Caco-2 (cell line): ENCODE data around the gene VAMP2. TPM values are rescaled to one million over a fixed set of nuclear protein-coding genes. Genes with fewer than 3 reads are reported as not detected.

ENCODE experiments used
- BruUV-seq: library from RNA; stranded (reverse); fragments of 400-500 nt; replicated peaks from 2 replicates; lab custom pipeline; 2021; lab: Mats Ljungman, UMichigan
- CTCF ChIA-PET: fragments of 300-600 bp; sonication (Branson Sonifier 250); formaldehyde crosslinking; loops from one replicate; lab custom pipeline; 2022; ENCODE audit warnings: antibody characterized with exemption; lab: Charles Lee
- POLR2A ChIA-PET: fragments of 300-600 bp; sonication (Branson Sonifier 250); formaldehyde crosslinking; loops from one replicate; lab custom pipeline; 2022; ENCODE audit warnings: antibody characterized with exemption; lab: Charles Lee
- DNase-seq, 2 experiments: peaks; one replicate each; pipeline versions ENCODE4 v3.0.0 to v3.0.0-alpha.2; 2020 to 2022
- H3K27me3 ChIP-seq: replicated peaks from 2 replicates; pipeline ENCODE4 v1.6.0; 2011; ENCODE audit warnings: low read length; ENCODE audit not compliant: control insufficient read depth, insufficient read depth
- H3K36me3 ChIP-seq: 2 replicates; pipeline ENCODE4 v1.5.1; 2011; ENCODE audit warnings: low read length; ENCODE audit not compliant: control insufficient read depth, insufficient read depth
- H3K4me1 ChIP-seq: fragments of 250-450 bp; sonication (Bioruptor Pico); 2 replicates; pipeline ENCODE4 v1.5.1; 2020; ENCODE audit warnings: mild to moderate bottlenecking
- H3K4me3 ChIP-seq: 2 replicates; pipeline ENCODE4 v1.5.1; 2011; ENCODE audit warnings: low read depth, mild to moderate bottlenecking, control low read depth, low read length
- H3K9me3 ChIP-seq: fragments of 250-450 bp; sonication (Bioruptor Pico); 2 replicates; pipeline ENCODE4 v1.5.1; 2020; ENCODE audit warnings: mild to moderate bottlenecking, moderate library complexity
- H3K27ac Mint-ChIP-seq: one replicate; pipeline ENCODE4 v1.8.0; 2022; ENCODE audit warnings: mixed read lengths; ENCODE audit not compliant: unreplicated experiment
- H3K27me3 Mint-ChIP-seq: one replicate; pipeline ENCODE4 v1.8.0; 2022; ENCODE audit warnings: mixed read lengths; ENCODE audit not compliant: insufficient read depth, unreplicated experiment
- H3K36me3 Mint-ChIP-seq: one replicate; pipeline ENCODE4 v1.8.0; 2022; ENCODE audit warnings: mild to moderate bottlenecking, mixed read lengths; ENCODE audit not compliant: insufficient read depth, unreplicated experiment
- H3K4me1 Mint-ChIP-seq: one replicate; pipeline ENCODE4 v1.8.0; 2022; ENCODE audit warnings: low read depth, mixed read lengths; ENCODE audit not compliant: unreplicated experiment
- H3K4me3 Mint-ChIP-seq: one replicate; pipeline ENCODE4 v1.8.0; 2022; ENCODE audit warnings: mild to moderate bottlenecking, moderate library complexity, mixed read lengths; ENCODE audit not compliant: unreplicated experiment
- H3K9me3 Mint-ChIP-seq: one replicate; pipeline ENCODE4 v1.8.0; 2022; ENCODE audit warnings: mixed read lengths; ENCODE audit not compliant: unreplicated experiment
- intact Hi-C: fragments of 100-400 bp; cut with micrococcal nuclease; formaldehyde crosslinking; loops from one replicate; pipeline ENCODE4 v1.10.0; 2022; ENCODE audit not compliant: unreplicated experiment
- total RNA-seq: library from RNA; stranded (reverse); gene quantifications from 2 replicates; pipeline ENCODE4 v1.2.3, GENCODE V29; 2022
- TF ChIP-seq, protein P1 (sequence below), 2 experiments: fragments of 200-600 bp in 1 of 2; IDR thresholded peaks; 1 replicate in 1 of 2; 2 replicates in 1 of 2; pipeline versions ENCODE4 v1.5.1 to v1.8.0; 2011 to 2022; ENCODE audit warnings: antibody characterized with exemption in 1 of 2, control low read depth in 1 of 2, inconsistent platforms in 1 of 2, low read depth in 1 of 2, low read length in 1 of 2, mild to moderate bottlenecking in 1 of 2, moderate library complexity in 1 of 2; ENCODE audit not compliant: insufficient read depth in 1 of 2, severe bottlenecking in 1 of 2, unreplicated experiment in 1 of 2

Gene VAMP2
- total RNA-seq, 1 experiment from 2014 or later, result 10.5 TPM

DNA sequence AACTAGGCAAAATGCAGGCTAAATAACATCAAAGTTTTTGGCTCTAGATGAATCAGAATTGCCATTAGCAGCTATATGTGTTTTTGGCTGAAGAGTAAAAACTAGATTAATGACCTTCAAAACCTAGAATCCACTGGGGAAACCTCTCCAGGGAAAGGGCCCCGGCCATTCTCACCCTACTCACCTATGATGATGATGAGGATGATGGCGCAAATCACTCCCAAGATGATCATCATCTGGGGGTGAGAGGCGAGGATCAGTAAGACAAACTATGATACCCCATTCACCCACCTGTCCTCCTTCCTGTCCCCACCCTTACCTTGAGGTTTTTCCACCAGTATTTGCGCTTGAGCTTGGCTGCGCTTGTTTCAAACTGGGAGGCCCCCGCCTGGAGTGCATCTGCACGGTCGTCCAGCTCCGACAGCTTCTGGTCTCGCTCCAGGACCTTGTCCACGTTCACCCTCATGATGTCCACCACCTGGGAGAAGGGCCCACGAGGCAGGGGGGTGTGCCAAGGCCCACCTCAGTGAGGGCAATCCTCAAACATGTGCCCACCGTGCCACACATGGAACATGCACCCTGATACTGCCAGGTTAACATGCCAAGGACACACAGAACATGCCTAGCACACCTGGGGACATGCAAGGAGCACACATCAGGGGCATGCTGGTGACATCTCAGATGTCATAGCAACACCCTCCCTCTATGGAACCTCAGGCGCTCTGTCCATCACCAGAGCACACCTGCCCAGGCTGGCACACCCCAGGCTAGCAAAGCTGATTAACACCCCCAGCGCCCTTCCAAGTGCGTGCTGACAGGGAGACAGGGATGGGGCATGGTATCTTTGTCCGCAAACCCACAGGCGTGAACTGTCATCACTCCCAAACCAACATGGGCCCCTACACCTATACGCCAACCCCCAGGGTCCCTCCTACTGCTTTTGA is 1.2 kb downstream of the VAMP2 start:
- peaks cover 9% of the 10 kb centered on the region; the same call in 1 of the 2 replicates for H3K4me1 ChIP-seq

DNA sequence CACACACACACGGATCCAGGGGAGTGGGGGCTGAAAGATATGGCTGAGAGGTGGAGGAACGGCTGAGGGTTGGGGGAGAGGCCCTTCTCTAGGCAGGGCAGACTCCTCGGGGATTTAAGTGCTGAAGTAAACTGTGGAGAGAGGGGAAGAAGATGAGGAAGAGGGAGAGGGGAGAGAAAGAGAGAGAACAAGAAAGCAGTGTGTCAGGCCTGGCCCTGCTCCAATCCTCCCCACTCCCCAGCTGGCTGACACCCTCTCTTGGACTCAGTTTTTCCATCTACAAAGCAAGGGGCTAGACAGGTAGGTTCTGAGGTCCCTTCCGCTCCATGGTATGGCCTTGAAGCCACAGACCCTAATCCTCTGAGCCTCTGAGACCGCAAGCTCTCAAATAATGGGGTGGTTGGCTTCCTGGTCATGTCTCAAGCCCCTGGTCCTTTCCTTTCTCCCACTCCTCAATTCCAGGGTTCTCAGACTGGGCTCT is 2.0 kb downstream of the VAMP2 start:
- Histone ChIP-seq H3K27me3 (no peaks in the 10 kb centered on the region), H3K9me3 (no peaks in the 10 kb centered on the region), H3K36me3 (no peaks in the 10 kb centered on the region), H3K4me1 (peaks cover 9% of the 10 kb centered on the region; the same call in 1 of the 2 replicates), H3K4me3 (no peak overlapping the region)
- H3K4me1 Mint-ChIP-seq, result peaks cover 5% of the 10 kb centered on the region
- CTCF ChIA-PET, result no interaction called here
- DNase-seq, result no peak
- intact Hi-C loops, result no loop called here
- H3K9me3 Mint-ChIP-seq, result no peaks in the 10 kb centered on the region
- peak overlapping the region; percentile 49 for H3K4me3 Mint-ChIP-seq
- no peaks in the 10 kb centered on the region for H3K27me3 Mint-ChIP-seq
- no TSS peak for BruUV-seq
- TF ChIP-seq, protein P1, sequence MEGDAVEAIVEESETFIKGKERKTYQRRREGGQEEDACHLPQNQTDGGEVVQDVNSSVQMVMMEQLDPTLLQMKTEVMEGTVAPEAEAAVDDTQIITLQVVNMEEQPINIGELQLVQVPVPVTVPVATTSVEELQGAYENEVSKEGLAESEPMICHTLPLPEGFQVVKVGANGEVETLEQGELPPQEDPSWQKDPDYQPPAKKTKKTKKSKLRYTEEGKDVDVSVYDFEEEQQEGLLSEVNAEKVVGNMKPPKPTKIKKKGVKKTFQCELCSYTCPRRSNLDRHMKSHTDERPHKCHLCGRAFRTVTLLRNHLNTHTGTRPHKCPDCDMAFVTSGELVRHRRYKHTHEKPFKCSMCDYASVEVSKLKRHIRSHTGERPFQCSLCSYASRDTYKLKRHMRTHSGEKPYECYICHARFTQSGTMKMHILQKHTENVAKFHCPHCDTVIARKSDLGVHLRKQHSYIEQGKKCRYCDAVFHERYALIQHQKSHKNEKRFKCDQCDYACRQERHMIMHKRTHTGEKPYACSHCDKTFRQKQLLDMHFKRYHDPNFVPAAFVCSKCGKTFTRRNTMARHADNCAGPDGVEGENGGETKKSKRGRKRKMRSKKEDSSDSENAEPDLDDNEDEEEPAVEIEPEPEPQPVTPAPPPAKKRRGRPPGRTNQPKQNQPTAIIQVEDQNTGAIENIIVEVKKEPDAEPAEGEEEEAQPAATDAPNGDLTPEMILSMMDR (IDR thresholded peaks at IDR 0.05; ENCODE audit: insufficient read depth in 1 of 2, low read depth in 1 of 2, low read length in 1 of 2, severe bottlenecking in 1 of 2, unreplicated experiment in 1 of 2), result no peak
- POLR2A ChIA-PET, result interaction anchor here (1.7 kb wide), 1 partner anchor 12 kb away, joined by 5 read pairs; no protein-coding TSS in a partner anchor
- no peak overlapping the region for H3K27ac Mint-ChIP-seq
- H3K36me3 Mint-ChIP-seq, result peaks cover 29% of the 10 kb centered on the region

More for the DNA sequence above, 1.2 kb downstream of the VAMP2 start:
- intact Hi-C loops, result no loop called here
- no peaks in the 10 kb centered on the region for H3K9me3 ChIP-seq
- Mint-ChIP-seq H3K9me3 (no peaks in the 10 kb centered on the region), H3K4me1 (peaks cover 5% of the 10 kb centered on the region), H3K36me3 (peaks cover 29% of the 10 kb centered on the region), H3K27ac (no peak overlapping the region), H3K4me3 (peak overlapping the region; percentile 83), H3K27me3 (no peaks in the 10 kb centered on the region)
- POLR2A ChIA-PET, result interaction anchor here (1.7 kb wide), 1 partner anchor 11 kb away, joined by 5 read pairs; no protein-coding TSS in a partner anchor
- no peaks in the 10 kb centered on the region for H3K36me3 ChIP-seq
- TF ChIP-seq, protein P1 (IDR thresholded peaks at IDR 0.05; ENCODE audit: insufficient read depth in 1 of 2, low read depth in 1 of 2, low read length in 1 of 2, severe bottlenecking in 1 of 2, unreplicated experiment in 1 of 2), result no peak
- H3K4me3 ChIP-seq, result peak overlapping the region; percentile 81
- CTCF ChIA-PET, result no interaction called here
- no TSS peak for BruUV-seq
- DNase-seq, result no peak
- H3K27me3 ChIP-seq, result no peaks in the 10 kb centered on the region

DNA sequence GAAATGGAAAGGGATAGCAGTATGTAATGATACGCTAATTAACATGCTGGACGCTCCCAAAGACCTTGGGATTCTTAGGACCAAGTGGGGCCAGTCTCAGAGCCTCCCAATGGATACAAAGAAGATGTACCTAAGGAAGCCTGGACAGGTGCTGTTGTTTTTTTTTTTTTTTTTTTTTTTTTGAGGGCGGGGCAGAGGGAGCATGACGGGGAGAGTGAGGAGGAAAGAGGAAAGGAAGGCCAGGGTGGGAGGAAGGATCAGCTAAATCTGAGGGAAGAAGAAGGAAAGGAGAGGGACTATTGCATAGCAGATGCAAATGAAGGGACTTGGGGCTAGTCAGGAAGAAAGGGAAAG is 2.5 kb downstream of the VAMP2 start:
- POLR2A ChIA-PET, result interaction anchor here (1.7 kb wide), 1 partner anchor 13 kb away, joined by 5 read pairs; no protein-coding TSS in a partner anchor
- intact Hi-C loops, result no loop called here

More for the DNA sequence above, 2.5 kb downstream of the VAMP2 start:
- no TSS peak for BruUV-seq
- CTCF ChIA-PET, result no interaction called here
- Mint-ChIP-seq H3K27ac (no peak overlapping the region), H3K27me3 (no peaks in the 10 kb centered on the region), H3K4me1 (peaks cover 5% of the 10 kb centered on the region), H3K4me3 (peak overlapping the region; percentile 49), H3K9me3 (no peaks in the 10 kb centered on the region), H3K36me3 (peaks cover 29% of the 10 kb centered on the region)
- TF ChIP-seq, protein P1 (IDR thresholded peaks at IDR 0.05; ENCODE audit: insufficient read depth in 1 of 2, low read depth in 1 of 2, low read length in 1 of 2, severe bottlenecking in 1 of 2, unreplicated experiment in 1 of 2), result no peak
- no peak overlapping the region for H3K4me3 ChIP-seq
- DNase-seq, result no peak
- H3K36me3 ChIP-seq, result no peaks in the 10 kb centered on the region
- no peaks in the 10 kb centered on the region for H3K9me3 ChIP-seq
- H3K4me1 ChIP-seq, result peaks cover 14% of the 10 kb centered on the region
- H3K27me3 ChIP-seq, result no peaks in the 10 kb centered on the region
